BLaER1 treated with 17β-estradiol and CSF1 and Interleukin-3, amounts not matched to agents 10 nM and 100 nM (cell line): ENCODE measurements around the gene CASKIN1.
A peak's percentile ranks its signal among the peaks of the same experiment; 100 is the strongest.

Experiments
- H3K27ac ChIP-seq, 11 experiments: shearing (Covaris generic); formaldehyde crosslinking; 2 replicates each; pipeline ENCODE4 v1.8.1; 2022
- H3K27me3 ChIP-seq, 11 experiments: shearing (Covaris generic); formaldehyde crosslinking; 2 replicates each; pipeline ENCODE4 v1.8.1; 2022
- H3K36me3 ChIP-seq, 11 experiments: shearing (Covaris generic); formaldehyde crosslinking; 2 replicates each; pipeline ENCODE4 v1.8.1; 2022
- H3K4me1 ChIP-seq, 10 experiments: shearing (Covaris generic); formaldehyde crosslinking; 2 replicates each; pipeline ENCODE4 v1.8.1; 2022
- H3K4me2 ChIP-seq, 11 experiments: shearing (Covaris generic); formaldehyde crosslinking; 2 replicates each; pipeline ENCODE4 v1.8.1; 2022
- H3K4me3 ChIP-seq, 10 experiments: shearing (Covaris generic); formaldehyde crosslinking; 2 replicates each; pipeline ENCODE4 v1.8.1; 2022
- H3K9ac ChIP-seq, 11 experiments: shearing (Covaris generic); formaldehyde crosslinking; 2 replicates each; pipeline ENCODE4 v1.8.1; 2022
- H3K9me3 ChIP-seq, 11 experiments: shearing (Covaris generic); formaldehyde crosslinking; replicated peaks in 1 of 11; 2 replicates each; pipeline ENCODE4 v1.8.1; 2022
- H4K20me1 ChIP-seq, 11 experiments: shearing (Covaris generic); formaldehyde crosslinking; 2 replicates each; pipeline ENCODE4 v1.8.1; 2022
- Cebpa-rat ChIP-seq, 11 experiments: shearing (Covaris generic); IDR thresholded peaks; 2 replicates each; pipeline ENCODE4 v1.8.1; 2022

CASKIN1 gene

DNA sequence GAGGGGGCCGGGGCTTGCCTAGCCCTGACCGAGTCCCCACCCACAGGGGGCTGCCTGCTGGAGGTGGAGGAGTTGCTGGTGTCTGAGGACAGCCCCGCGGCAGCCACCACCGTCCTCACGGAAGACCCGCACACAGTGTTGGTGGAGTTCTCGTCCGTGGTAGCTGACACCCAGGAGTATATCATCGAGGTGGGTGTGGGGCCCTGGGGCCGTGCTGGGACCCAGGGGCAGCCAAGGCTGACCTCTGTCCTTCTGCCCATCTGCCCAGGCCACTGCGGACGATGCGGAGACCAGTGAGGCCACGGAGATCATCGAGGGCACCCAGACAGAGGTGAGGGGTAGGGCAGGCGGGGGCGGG, 38.4 kb upstream of the CASKIN1 start:
- H3K9ac ChIP-seq, result no peak overlapping the region
- H3K9me3 ChIP-seq, result no peaks in the 10 kb centered on the region
- H3K4me3 ChIP-seq, result no peak overlapping the region
- H3K4me1 ChIP-seq, result peaks cover 7 to 16% (median 12%) of the 10 kb centered on the region in 10 experiments; a peak in 18 of 20 replicates
- H3K27ac ChIP-seq, result no peak overlapping the region
- H3K4me2 ChIP-seq, result no peak overlapping the region
- H4K20me1 ChIP-seq, result peaks cover 27 to 98% (median 93%) of the 10 kb centered on the region in 11 experiments; a peak in 21 of 22 replicates
- H3K36me3 ChIP-seq, result peaks cover 62 to 95% (median 81%) of the 10 kb centered on the region in 11 experiments
- TF ChIP-seq Cebpa-rat (IDR thresholded peaks at IDR 0.05), result no peak
- peaks cover 19 to 37% (median 25%) of the 10 kb centered on the region in 11 experiments for H3K27me3 ChIP-seq

DNA sequence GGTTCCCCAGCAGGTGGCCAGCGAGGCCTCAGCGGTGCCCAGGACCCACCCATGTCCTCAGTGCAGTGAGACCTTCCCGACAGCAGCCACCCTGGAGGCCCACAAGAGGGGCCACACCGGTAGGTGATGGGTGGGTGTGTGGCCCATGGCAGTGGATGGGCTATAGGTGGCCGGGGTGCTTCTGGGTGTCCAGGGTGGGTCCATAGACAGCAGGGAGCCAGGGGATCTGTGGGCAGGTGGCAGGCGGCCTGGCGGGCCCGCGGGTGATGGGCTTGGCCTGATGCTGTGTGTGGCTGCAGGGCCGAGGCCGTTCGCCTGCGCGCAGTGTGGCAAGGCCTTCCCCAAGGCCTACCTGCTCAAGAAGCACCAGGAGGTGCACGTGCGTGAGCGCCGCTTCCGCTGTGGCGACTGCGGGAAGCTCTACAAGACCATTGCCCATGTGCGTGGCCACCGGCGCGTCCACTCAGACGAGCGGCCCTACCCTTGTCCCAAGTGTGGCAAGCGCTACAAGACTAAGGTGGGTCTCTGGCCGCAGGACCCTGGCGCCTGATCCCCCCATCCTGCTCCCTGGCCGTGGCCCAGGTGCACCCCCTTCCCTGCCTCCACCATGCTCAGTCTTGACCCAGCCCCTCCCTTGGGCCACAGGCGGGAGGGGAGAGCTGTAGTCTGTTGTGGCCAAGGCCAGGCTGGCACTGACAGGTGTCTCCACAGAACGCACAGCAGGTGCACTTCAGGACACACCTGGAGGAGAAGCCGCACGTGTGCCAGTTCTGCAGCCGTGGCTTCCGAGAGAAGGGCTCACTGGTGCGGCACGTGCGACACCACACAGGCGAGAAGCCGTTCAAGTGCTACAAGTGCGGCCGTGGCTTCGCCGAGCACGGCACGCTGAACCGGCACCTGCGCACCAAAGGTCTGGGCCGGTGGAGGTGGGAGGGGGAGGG, 37.7 kb upstream of the CASKIN1 start:
- H3K4me3 ChIP-seq, result no peak overlapping the region
- H3K36me3 ChIP-seq, result peaks cover 64 to 95% (median 81%) of the 10 kb centered on the region in 11 experiments
- no peaks in the 10 kb centered on the region for H3K9me3 ChIP-seq
- TF ChIP-seq Cebpa-rat (IDR thresholded peaks at IDR 0.05), result no peak
- H4K20me1 ChIP-seq, result peaks cover 31 to 98% (median 93%) of the 10 kb centered on the region in 11 experiments; a peak in 21 of 22 replicates
- peaks cover 19 to 37% (median 25%) of the 10 kb centered on the region in 11 experiments for H3K27me3 ChIP-seq
- H3K27ac ChIP-seq, result no peak overlapping the region
- H3K4me1 ChIP-seq, result peaks cover 7 to 16% (median 14%) of the 10 kb centered on the region in 10 experiments; a peak in 18 of 20 replicates
- no peak overlapping the region for H3K9ac ChIP-seq
- peak overlapping the region in 6 of 11 experiments; percentile 4 to 65 (median 54); a peak in 11 of 22 replicates for H3K4me2 ChIP-seq

DNA sequence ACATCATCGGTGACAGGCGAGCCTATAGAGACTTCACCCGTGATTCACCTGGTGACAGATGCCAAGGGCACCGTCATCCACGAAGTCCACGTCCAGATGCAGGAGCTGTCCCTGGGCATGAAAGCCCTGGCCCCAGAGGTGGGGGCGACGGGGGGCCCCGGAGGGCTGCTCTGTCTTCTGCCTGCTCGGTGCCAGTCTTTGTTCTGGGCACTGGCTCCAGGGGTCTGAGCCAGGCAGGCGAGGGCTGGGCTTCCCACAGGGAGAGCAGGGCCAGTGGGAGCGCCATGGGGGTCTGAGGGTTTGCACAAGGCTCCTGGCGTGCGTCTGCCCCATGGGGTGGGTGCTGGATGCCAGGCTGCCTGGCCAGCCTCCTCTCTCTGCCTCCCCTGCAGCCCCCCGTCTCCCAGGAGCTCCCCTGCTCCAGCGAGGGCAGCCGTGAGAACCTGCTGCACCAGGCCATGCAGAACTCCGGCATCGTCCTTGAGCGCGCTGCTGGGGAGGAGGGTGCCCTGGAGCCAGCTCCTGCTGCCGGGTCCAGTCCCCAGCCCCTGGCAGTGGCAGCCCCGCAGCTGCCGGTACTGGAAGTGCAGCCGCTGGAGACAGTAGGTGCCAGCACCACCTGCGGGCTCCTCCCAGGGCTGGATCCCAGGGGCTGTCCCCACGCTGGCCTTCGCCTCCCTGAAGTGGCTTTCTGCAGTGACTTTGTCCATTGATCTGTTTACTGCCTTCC, 36.8 kb upstream of the CASKIN1 start:
- Histone ChIP-seq H3K9me3 (no peaks in the 10 kb centered on the region), H3K27ac (no peak overlapping the region), H3K36me3 (peaks cover 73 to 95% (median 85%) of the 10 kb centered on the region in 11 experiments), H3K4me1 (peaks cover 7 to 16% (median 14%) of the 10 kb centered on the region in 10 experiments; a peak in 18 of 20 replicates), H3K27me3 (peaks cover 19 to 32% (median 23%) of the 10 kb centered on the region in 11 experiments), H3K4me3 (no peak overlapping the region), H3K4me2 (peak overlapping the region in 4 of 11 experiments; percentile 45 to 65 (median 61); a peak in 5 of 22 replicates), H3K9ac (no peak overlapping the region), H4K20me1 (peaks cover 40 to 98% (median 93%) of the 10 kb centered on the region in 11 experiments; a peak in 21 of 22 replicates)
- TF ChIP-seq Cebpa-rat (IDR thresholded peaks at IDR 0.05), result no peak

DNA sequence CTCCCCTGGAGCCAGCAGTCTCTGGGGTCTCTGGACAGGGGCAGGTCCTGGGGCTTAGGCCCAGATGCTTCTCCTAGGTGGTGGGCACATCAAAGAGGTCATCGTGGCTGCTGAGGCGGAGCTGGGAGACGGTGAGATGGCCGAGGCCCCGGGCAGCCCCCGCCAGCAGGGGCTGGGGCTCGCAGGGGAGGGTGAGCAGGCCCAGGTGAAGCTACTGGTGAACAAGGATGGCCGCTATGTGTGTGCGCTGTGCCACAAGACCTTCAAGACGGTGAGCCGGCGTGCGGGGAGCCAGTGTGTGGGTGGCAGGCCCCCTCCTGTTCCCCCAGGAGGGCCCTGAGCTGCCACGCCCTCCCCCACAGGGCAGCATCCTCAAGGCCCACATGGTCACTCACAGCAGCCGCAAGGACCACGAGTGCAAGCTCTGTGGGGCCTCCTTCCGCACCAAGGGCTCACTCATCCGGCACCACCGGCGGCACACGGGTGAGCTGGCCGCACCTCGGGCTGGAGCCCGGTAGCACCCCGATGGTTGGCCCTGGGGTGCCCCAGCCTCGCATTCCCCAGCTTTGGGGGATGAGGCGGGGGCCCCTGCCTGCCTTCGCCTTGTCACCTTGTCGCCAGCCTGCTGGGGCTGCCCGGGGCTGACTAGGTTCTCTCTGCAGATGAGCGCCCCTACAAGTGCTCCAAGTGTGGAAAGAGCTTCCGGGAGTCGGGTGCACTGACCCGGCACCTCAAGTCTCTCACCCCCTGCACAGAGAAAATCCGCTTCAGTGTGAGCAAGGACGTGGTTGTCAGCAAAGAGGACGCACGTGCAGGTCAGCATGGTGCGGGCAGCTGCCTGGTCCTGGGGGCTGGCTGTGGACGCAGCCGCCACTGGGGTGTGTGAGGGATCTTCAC, 35.9 kb upstream of the CASKIN1 start:
- Histone ChIP-seq H4K20me1 (peaks cover 46 to 98% (median 92%) of the 10 kb centered on the region in 11 experiments; a peak in 21 of 22 replicates), H3K4me2 (no peak overlapping the region), H3K9ac (no peak overlapping the region; a peak in 2 of 22 replicates), H3K4me3 (no peak overlapping the region), H3K27ac (no peak overlapping the region), H3K4me1 (peaks cover 7 to 16% (median 14%) of the 10 kb centered on the region in 10 experiments; a peak in 18 of 20 replicates), H3K27me3 (peaks cover 14 to 24% (median 15%) of the 10 kb centered on the region in 11 experiments), H3K36me3 (peaks cover 78 to 97% (median 92%) of the 10 kb centered on the region in 11 experiments), H3K9me3 (no peaks in the 10 kb centered on the region)
- no peak for TF ChIP-seq Cebpa-rat (IDR thresholded peaks at IDR 0.05)

DNA sequence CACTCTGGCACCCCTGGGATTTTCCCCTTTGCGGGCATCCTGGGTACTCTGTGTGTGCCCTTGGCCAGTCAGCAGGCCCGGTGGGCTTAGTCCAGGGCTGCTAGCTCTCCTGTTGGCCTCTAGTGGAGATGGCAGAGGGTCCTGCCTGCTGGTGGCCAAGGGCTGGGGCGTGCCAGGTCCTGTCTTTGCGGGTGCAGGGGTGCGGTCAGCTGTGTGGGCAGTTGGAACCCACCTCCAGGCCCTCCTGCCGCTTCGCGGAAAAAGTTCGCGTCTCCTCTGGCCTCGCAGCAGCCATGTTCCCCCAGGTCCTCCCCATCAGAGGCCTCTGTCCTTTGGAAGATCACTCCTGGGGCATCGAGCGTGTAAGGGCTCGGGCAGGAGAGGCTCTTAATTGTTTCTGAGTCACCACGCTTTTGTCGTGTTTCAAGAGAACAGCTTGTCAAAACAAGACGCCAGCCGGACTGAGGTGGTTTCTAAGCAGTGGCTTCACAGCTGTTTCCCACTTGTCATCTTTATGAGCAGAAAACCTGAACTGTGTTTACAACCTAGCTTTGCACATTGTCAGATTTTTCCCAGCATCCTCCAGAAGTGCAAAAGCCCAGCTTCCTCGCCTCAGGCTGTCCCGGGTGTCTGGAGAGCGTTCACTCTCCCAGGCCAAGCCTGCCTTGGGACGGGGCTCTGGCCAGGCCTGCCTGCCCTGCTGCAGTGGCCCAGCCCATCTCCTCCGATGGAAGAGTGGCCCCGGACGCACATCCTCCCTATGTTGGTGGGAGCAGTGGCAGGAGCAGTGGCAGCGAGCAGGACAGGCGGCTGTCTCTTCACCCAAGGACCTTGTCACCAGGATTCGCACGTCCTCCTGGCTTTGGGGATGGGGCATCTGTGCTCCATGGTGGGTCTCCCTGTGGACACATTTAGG, 34.9 kb upstream of the CASKIN1 start:
- peaks cover 12 to 25% (median 20%) of the 10 kb centered on the region in 10 experiments for H3K4me1 ChIP-seq
- no peak overlapping the region for H3K4me3 ChIP-seq
- H4K20me1 ChIP-seq, result peaks cover 56 to 99% (median 94%) of the 10 kb centered on the region in 11 experiments; a peak in 21 of 22 replicates
- no peak for TF ChIP-seq Cebpa-rat (IDR thresholded peaks at IDR 0.05)
- no peaks in the 10 kb centered on the region for H3K9me3 ChIP-seq
- peaks cover 4 to 13% (median 5%) of the 10 kb centered on the region in 11 experiments for H3K27me3 ChIP-seq
- peak overlapping the region in 1 of 11 experiments; percentile 13; a peak in 1 of 22 replicates for H3K4me2 ChIP-seq
- H3K27ac ChIP-seq, result no peak overlapping the region
- peak overlapping the region in 3 of 11 experiments; percentile 6 to 20 (median 7); a peak in 1 of 22 replicates for H3K9ac ChIP-seq
- peaks cover 85 to 99% (median 92%) of the 10 kb centered on the region in 11 experiments for H3K36me3 ChIP-seq

DNA sequence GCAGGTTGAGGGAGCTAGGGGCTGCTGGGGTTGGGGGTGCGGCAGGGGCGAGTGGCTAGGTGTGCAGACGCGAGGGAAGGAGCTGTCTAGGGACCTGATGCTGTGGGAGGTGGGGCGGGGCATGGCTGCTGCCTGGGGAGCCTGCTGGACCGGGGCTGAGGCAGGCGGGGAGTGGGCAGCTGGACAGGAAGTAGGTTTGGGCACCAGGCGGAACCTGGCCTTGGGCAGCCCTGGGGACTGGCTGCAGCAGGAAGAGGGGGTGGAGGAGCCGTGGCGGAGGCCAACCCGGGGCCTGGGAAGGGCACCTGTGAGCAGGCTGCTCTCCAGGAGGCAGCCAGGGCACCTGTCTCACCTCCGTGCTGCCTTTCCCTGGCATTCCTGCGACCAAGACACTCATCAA, 34.0 kb upstream of the CASKIN1 start:
- peaks cover 78 to 97% (median 85%) of the 10 kb centered on the region in 11 experiments for H3K36me3 ChIP-seq

More for the DNA sequence above, 34.0 kb upstream of the CASKIN1 start:
- Histone ChIP-seq H3K4me2 (peak overlapping the region in 3 of 11 experiments; percentile 12 to 42 (median 13); a peak in 4 of 22 replicates), H3K27me3 (0 out of 22 replicates have a peak, but pooled peaks cover 0 to 4% (median 0%) of the 10 kb centered on the region in 11 experiments), H4K20me1 (peaks cover 55 to 99% (median 94%) of the 10 kb centered on the region in 11 experiments; a peak in 21 of 22 replicates), H3K27ac (no peak overlapping the region), H3K4me3 (no peak overlapping the region), H3K9me3 (no peaks in the 10 kb centered on the region), H3K4me1 (peaks cover 21 to 34% (median 29%) of the 10 kb centered on the region in 10 experiments), H3K9ac (peak overlapping the region in 4 of 11 experiments; percentile 6 to 38 (median 9); a peak in 2 of 22 replicates)
- no peak for TF ChIP-seq Cebpa-rat (IDR thresholded peaks at IDR 0.05)
